Prostate gland (tissue), 2 donors: ENCODE results near the gene NEU4. TPM values are rescaled to one million over a fixed set of nuclear protein-coding genes. Genes with fewer than 3 reads are reported as not detected.

Experiments used
- DNase-seq: peaks from one replicate; pipeline ENCODE4 v3.0.0-alpha.2; 2019; ENCODE audit warnings: low spot score
- H3K27ac ChIP-seq, 2 donors: fragments of 200-600 bp; sonication (generic); 2 replicates each; pipeline ENCODE4 v1.5.1; 2017 to 2019
- H3K27me3 ChIP-seq: fragments of 200-600 bp; sonication (generic); replicated peaks from 2 replicates; pipeline ENCODE4 v1.5.1; 2019; ENCODE audit not compliant: insufficient read depth
- H3K36me3 ChIP-seq, 2 donors: fragments of 200-600 bp; sonication (generic); 1 replicate in 1 of 2; 2 replicates in 1 of 2; pipeline versions ENCODE4 v1.5.1 to v1.8.1; 2017 to 2019
- H3K4me1 ChIP-seq: fragments of 200-600 bp; sonication (generic); replicated peaks from 2 replicates; pipeline ENCODE4 v1.5.1; 2019
- H3K4me3 ChIP-seq, 2 donors: fragments of 200-600 bp; sonication (generic); 2 replicates each; pipeline ENCODE4 v1.5.1; 2017 to 2019
- H3K9me3 ChIP-seq: fragments of 200-600 bp; sonication (generic); 2 replicates; pipeline ENCODE4 v1.5.1; 2017
- POLR2A ChIP-seq: fragments of 450-650 bp; IDR thresholded peaks from one replicate; pipeline ENCODE4 v1.6.1; 2016; ENCODE audit warnings: antibody characterized with exemption, mild to moderate bottlenecking
- POLR2AphosphoS5 ChIP-seq: sonication (generic); formaldehyde crosslinking; IDR thresholded peaks from one replicate; pipeline ENCODE4 v1.6.1; 2017; ENCODE audit warnings: antibody characterized with exemption
- WGBS: methylation state at CpG from one replicate; pipeline ENCODE4 v1.1.5; 2018; 5-methylcytosine and 5-hydroxymethylcytosine counted together
- intact Hi-C: fragments of 100-400 bp; cut with DNase I; formaldehyde crosslinking; loops from one replicate; pipeline ENCODE4 v1.14.2; 2022
- total RNA-seq, 2 donors: library from RNA; depleted of rRNA; stranded (reverse); fragments of >200 nt; gene quantifications; one replicate each; pipeline ENCODE4 v1.1.0, GENCODE V29; 2016
- TF ChIP-seq, protein P1 (sequence below), 4 experiments: fragments of 200-600 bp in 2 of 4; fragments of 450-650 bp in 2 of 4; sonication (generic) in 2 of 4; IDR thresholded peaks; 1 replicate in 3 of 4; 2 replicates in 1 of 4; pipeline ENCODE4 v1.5.1; 2016 to 2019; ENCODE audit warnings: antibody characterized with exemption in 4 of 4, mild to moderate bottlenecking in 2 of 4, moderate library complexity in 2 of 4

NEU4 gene
- total RNA-seq, 2 donors from 2014 or later: 0.62 TPM; not detected in 1

DNA sequence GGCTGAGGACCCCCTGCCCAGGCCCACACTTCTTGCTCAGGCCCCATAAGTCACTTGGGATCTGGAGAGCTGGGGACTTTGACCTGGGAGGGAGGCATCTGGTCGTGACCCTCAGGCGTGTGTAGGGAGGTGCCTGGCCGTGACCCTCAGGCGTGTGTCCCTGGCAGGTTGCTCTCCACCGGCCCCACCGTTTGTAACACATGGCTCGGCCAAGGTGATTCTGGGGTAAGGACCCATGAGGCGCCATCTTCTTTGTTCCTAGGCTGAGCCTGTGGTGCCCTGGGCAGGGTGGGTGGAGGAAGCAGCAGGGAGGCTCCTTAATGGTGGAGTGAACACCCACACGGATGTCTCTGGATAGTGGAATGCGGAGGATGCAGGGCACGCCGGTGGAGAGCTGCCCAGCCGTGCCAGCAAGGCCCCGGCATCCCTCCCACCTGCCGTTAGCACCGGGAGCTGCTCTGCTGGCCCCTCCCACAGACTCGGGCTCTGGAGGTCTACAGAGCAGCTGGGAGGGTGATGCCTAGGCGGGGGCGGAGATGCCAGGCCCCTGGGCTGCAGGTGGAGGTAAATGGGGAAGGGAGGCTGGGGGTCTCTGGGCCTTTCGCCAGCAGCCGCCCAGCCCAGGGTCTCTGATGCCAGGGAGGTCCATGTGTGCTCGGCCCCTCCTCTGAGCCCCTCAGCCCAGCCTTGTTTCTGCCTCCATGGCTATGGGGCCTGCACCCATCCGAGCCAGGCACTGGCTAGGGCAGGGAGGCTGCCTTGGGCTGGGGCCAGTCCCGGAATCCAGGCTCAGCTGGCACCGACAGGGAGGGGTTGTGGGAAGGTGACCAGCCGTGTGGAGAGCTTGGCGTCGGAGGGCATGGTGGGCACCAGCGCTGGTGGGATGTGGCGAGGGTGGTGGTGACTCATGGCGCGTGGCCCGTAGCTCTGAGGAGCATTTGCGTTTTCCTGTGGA is 33.5 kb upstream of the NEU4 start:
- DNase-seq: no peak
- Histone ChIP-seq H3K36me3 (no peaks in the 10 kb centered on the region), H3K27ac (no peak overlapping the region), H3K4me3 (no peak overlapping the region), H3K9me3 (no peaks in the 10 kb centered on the region), H3K4me1 (peaks cover 3% of the 10 kb centered on the region), H3K27me3 (no peaks in the 10 kb centered on the region)
- 74% methylated on average over 30 of the region's 34 CpGs for whole genome bisulfite sequencing
- TF ChIP-seq POLR2A: no peak
- TF ChIP-seq, protein P1, sequence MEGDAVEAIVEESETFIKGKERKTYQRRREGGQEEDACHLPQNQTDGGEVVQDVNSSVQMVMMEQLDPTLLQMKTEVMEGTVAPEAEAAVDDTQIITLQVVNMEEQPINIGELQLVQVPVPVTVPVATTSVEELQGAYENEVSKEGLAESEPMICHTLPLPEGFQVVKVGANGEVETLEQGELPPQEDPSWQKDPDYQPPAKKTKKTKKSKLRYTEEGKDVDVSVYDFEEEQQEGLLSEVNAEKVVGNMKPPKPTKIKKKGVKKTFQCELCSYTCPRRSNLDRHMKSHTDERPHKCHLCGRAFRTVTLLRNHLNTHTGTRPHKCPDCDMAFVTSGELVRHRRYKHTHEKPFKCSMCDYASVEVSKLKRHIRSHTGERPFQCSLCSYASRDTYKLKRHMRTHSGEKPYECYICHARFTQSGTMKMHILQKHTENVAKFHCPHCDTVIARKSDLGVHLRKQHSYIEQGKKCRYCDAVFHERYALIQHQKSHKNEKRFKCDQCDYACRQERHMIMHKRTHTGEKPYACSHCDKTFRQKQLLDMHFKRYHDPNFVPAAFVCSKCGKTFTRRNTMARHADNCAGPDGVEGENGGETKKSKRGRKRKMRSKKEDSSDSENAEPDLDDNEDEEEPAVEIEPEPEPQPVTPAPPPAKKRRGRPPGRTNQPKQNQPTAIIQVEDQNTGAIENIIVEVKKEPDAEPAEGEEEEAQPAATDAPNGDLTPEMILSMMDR (IDR thresholded peaks at IDR 0.05): no peak
- intact Hi-C loops: no loop called here

DNA sequence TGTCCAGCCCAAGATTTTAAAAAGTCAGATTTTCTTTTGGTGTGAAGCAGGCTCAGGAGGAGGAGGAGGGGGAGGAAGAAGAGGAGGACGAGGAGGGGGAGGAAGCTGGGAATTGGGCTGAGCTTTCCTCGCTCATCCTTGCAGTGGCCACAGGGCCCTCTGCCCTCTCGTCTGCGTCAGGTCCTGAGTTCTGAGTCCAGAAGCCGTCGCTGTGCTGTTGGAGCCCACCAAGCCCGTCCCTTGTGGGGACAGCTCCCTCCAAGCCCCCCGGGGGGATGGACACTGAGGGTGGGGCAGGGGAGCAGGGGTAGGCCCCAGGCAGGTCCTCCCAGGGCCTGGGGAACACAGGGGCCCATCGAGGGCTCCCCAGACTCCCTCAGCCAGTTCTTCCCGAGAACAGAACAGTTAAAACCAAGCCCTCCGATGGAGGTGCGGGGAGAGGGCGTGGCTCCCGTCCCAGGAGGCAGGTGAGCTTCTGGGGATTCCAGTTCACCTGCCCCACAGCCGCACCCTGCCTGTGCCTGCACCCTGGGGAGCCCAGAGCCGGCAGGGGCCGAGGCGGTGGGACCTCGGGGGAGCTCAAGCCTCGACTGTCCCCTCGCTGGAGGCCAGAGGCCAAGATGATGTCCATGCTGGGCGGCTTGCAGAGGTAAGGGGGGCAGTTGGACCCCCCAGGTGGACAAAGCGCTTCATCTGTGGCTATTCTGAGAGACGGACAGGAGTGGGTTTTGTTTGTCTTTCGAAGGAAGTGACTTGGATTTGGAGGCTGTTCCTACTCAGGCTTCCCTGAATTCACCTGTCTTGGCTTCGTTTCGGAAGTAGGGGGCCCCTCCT is 32.4 kb upstream of the NEU4 start, which contains the start of gene GAL3ST2:
TSS of gene GAL3ST2 (plus strand) at position 487 of the 834 bp plus-strand sequence. CDS start at position 621, 134 bp downstream.
- intact Hi-C loops: no loop called here
- no peak within 1 kb of the TSS for H3K27ac ChIP-seq
- TF ChIP-seq POLR2A (no peak), POLR2AphosphoS5 (no peak)
- TF ChIP-seq, protein P1 (IDR thresholded peaks at IDR 0.05): no peak
- no peak for DNase-seq
- H3K4me3 ChIP-seq: no peak within 1 kb of the TSS
- peaks cover 3% of the 10 kb centered on the region for H3K4me1 ChIP-seq
- 79% methylated on average over 22 of the region's 27 CpGs for WGBS
- no peaks in the 10 kb centered on the region for H3K27me3 ChIP-seq
- H3K9me3 ChIP-seq: no peaks in the 10 kb centered on the region
- H3K36me3 ChIP-seq: no peaks in the 10 kb centered on the region

DNA sequence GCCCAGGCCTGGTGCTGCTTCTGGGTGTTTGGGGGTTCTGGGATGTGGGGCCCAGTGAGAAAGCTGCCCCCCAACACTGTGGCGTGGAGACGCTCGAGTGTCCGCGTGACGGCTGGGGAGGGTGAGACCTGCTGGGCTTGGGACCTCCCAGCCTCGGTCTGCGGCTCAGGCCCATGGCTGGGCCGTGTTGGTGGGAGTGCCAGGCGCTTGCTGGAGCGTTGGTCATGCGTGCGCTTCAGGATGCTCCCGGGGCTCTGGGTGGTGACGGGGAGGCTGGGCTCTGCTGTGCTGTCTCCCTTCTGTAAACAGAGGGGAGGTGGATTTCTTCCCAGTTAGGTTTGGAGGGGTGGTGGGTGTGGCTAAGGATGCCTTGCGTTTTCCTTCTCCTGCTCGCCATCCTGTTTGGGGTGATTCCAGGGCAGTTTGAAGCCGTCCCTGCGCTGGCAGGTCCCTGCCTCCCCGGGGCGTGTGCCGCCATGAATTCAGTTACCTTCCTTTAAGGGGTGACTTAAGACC is 31.8 kb upstream of the NEU4 start:
- H3K36me3 ChIP-seq: no peaks in the 10 kb centered on the region
- no peak overlapping the region for H3K27ac ChIP-seq
- 64% methylated on average over 22 of the region's 22 CpGs for WGBS
- TF ChIP-seq POLR2A (no peak), POLR2AphosphoS5 (no peak)
- TF ChIP-seq, protein P1 (IDR thresholded peaks at IDR 0.05): no peak
- peaks cover 3% of the 10 kb centered on the region for H3K4me1 ChIP-seq
- no peak overlapping the region for H3K4me3 ChIP-seq
- no peak for DNase-seq
- no peaks in the 10 kb centered on the region for H3K27me3 ChIP-seq
- intact Hi-C loops: no loop called here
- H3K9me3 ChIP-seq: no peaks in the 10 kb centered on the region

DNA sequence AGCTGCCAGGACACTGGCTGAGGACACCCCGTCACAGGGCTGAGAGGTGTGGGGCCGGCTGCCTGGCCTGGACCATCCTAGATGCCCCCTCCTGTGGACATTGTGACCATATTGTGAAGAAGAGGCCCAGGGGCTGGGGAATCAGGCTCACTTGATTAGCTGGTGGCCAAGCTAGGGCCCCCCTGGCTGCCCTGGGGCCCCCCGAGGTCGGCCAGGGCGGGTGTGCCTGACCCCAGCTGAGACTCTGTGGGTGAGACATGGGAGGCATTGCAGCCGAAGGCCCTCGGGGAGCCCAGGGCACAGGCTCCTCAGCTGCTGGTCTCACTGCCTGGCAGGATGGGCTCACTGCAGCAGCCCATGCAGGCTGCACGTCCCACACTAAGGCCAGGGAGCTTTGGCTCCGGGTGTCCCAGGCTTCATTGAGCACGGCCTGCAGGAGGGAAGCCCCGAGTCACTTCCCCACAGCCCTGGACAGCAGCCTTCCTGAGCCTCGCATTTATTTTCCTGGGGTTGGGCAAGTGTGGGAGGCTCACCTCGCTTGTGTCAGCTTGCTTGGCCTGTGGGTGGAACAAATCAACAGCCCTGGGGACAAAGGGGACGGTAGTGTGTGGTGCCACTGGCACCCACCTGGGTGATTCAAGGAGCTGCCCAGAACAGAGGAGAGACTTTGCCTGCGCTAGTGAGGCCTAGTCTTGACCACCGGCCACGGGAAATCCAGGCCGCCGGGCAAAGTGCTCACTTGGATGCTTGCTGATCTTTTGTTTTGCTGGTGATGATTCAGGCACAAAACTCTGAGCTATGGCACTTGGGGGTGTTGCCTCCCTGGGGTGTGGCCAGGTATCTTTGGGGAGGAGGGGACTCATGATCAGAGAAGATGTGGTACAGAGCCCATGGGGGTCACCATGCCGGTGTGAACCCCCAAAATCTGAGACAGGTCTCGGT is 31.0 kb upstream of the NEU4 start:
- no peak for DNase-seq
- no peaks in the 10 kb centered on the region for H3K27me3 ChIP-seq
- H3K4me3 ChIP-seq: no peak overlapping the region
- no peak overlapping the region for H3K27ac ChIP-seq
- no peaks in the 10 kb centered on the region for H3K9me3 ChIP-seq
- intact Hi-C loops: no loop called here
- WGBS: 69% methylated on average over 19 of the region's 21 CpGs
- H3K4me1 ChIP-seq: peaks cover 3% of the 10 kb centered on the region
- TF ChIP-seq, protein P1 (IDR thresholded peaks at IDR 0.05): no peak
- TF ChIP-seq POLR2AphosphoS5 (no peak), POLR2A (no peak)
- no peaks in the 10 kb centered on the region for H3K36me3 ChIP-seq
